Measurements from ENCODE around the gene PPY.
"Not testable (repeated sequence)": the region's sequence is repeated elsewhere in the genome, so short reads cannot be mapped to it uniquely, and the experiment has no call there.

PPY gene, protein sequence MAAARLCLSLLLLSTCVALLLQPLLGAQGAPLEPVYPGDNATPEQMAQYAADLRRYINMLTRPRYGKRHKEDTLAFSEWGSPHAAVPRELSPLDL

DNA sequence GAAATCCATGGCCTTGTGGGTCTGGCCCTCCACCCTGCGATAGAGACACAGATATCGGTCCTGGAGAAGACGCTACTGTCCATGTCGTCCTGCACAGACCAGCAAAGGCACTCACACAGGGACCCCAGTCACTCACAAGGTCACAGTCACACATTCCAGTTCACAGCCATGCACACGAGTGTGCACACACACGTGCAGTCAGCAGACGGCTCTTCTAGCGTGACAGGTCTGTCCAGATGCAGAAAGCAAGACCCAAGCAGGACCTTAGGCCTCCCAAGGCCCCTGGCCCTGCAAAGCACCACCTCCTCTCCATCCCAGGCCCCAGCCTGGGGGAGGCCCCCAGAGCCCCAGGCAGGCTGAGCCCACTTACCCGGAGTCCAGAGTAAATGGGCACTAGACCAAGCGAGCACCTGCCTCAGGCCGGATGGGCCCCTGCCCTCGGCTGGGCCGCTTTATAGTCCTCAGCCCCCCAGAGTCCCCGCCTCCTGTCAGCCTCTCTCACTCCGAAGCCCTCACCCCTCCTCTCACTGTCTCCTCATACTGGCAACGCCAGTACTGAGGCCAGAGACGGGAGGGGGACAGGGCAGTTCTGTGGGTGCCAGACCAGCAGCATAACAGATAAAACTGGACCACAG is at the start of gene PPY:
Gene PPY (minus strand): TSS at position 426 of the 635 bp plus-strand sequence. CDS start 822 bp downstream, outside the sequence.
- no peak for DNase-seq (ENCODE audit: low read depth)

DNA sequence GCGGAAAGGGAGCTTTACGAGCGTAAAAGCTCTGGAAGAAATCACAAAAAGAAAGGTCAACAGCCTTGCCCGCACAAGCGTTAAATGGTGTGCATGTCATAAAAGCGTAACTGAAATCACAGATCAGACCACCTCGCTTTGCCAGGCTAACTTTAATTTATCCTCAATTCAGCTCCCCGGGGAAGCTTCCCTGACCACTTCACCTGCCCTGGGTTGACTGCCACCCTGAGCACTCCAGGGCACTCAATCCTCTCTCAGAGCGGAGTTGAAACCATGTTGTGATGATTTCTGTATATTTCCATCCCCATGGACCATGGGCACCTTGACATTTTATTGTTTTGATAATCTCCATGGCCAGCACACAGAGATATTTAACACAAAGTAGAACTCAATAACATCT is 46.0 kb upstream of the PPY start:
- DNase-seq (ENCODE audit: low read depth), result no peak

DNA sequence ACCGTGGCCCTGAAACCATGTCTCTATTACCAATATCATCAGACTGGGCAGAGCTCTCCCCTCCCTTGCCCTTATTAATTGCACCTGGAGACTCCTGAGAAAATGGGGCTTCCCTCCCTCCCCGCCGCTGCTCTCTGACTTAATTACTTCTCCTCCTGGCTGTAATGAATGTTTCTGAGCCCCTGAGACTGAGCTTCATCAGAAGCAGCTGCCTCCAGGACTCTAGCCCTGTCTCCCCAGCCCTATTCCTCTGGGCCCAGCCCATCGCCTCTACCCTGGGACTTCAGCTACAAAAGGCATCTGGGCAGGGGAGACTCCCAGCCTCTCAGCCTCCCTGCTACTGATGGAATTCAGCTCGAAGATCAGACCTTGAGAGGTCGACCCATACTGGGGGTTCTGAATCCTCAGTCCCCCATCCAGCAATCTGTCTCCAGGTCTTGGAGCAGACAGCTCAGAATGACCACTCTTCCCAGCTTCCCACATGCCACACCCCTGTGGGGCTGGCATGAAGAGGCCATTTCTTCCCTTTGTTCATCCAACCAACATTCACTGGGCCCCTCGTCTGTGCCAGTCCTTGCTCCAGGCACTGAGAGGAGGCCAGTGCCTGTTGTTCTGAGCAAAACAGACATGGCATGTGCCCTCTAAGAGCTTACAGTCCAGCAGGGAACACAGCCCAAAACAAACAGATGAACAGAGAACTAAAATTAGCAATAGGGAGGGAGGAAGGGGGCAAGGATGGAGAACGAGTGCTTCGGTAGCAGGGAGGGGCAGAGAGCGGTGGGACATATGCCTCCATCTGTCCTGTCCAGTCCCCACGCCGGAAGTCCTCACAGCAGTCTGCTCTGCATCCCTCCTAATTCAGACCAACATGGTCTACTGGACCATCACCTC is 45.1 kb upstream of the PPY start:
- DNase-seq (ENCODE audit: low read depth), result no peak

DNA sequence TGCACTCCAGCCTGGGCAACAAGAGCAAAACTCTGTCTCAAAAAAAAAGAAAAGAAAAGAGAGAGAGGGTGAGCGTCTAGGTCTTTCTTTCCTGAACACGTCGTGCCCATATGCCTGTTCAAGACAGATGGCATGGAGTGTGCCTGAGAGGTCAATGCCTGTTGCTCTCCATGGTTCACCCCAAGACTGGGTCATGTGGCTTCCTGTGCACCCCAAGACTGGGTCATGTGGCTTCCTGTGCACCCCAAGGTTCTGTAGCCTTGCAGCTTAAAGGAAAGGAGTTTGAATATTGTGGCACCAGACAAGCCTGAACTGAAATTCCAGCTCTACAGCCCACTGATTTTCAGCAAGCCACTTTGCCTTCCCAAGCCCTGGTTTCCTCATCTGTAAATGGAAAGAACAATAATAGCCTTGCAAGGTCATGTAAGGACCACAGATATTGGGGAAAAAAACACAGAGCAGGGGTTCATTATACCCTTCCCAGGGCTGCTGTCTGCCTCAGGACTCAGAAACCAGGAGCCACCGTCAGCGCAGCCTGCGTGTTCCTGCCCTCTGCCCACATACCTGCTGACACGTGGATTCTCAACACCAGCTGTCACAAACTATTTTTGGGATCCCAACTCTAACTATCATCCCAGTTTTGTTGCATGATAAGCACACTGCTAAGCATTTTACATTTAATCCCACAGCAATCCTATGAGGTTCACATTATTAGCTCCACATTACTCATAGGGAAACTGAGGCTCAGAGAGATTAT is 44.1 kb upstream of the PPY start:
- no peak for DNase-seq (ENCODE audit: low read depth)

DNA sequence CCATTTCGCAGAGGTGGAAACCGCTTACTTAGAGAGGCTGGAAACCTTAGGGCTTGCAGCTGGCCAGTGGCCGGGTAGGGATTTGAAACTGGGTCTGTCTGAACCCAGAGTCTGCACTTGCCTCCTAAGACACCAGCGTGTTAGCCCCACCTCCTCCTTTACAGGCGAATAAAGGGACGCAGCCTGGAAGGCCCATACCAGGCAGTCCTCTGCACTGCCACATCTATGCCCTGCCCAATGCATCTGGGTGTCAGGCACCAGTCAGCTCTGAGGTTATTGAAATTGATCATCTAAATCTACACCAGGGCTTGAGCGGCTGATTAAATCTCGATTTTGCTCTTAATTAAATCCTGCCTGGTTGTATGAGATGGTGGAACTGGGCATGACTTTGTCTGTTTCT is 42.2 kb upstream of the PPY start:
- DNase-seq (ENCODE audit: low read depth), result peak; percentile 31

DNA sequence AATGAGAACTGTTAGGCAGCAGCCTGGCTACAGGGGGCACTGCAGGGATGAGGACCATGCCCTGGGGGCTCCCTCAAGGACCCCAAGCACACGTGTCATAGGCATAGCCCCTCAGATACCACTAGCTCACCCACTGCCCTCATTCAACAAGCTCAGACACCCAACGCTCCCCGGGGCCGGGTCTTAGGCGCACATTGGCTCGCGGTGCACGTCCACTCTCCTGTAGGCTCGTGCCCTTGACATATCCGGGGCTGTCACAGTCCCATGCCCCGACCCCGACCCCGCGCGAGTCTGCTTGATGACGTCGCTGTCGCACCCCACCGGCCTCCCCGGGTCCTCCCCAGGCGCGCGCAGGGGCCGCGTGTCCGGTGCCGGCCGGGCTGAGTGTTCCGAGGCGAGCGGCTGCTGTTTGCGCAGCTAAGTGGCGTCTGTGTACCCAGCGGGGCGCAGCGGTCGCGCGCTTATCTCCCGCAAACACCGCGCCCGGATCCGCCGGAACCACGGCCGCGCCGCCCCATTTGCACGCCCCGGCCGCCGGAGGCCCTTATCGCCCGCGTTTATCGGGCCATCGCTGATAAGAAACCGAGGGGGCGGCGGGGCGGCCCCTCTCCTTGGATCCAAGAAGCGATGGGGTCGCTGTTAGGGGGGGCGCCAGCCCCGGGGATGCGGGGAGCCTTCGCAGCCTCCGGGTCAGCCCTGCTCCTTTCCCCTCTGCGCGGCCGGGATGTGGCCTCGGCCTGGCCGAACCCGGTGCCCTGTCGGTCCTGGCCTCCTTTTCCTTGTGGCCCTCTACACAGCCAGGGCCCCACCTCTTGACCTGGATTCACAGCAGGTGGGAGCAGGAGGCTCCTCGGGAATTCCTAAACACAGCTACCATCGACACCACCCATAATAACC is 41.5 kb upstream of the PPY start:
- DNase-seq (ENCODE audit: low read depth), result peak; percentile 18

DNA sequence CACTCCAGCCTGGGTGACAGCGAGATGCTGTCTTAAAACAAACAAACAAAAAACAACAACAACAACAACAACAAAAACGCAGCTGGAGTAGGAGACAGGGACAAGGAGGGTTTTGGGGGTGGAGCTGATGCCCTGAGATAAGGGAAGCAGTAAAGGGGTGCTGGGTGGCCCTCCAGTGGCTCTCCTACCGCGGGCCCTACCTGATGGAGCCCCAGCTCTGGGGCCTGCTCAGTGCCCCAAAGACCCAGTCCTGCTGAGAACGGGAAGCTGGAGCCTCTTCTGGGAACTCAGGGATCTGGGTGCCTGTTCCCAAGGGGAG is 40.9 kb upstream of the PPY start:
- no peak for DNase-seq (ENCODE audit: low read depth)

DNA sequence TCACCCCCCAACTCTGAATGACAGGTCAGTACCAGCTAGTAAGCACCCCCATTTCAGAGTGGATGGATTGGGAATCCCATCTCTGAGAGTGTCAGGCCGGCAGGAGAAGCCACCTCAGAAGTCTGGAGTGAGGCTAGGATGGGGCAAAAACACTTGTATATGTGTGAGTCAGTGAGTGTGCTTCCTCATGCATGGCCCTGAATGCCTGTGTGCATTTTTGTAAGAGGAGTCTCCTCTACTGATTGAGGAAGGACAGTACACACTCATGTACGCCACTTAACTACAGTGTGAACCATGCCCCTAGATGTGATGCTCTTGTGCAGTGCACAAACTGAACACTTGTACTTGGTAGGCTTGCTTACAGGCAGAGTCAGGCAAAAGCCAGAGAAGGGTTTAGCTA is 39.9 kb upstream of the PPY start:
- DNase-seq (ENCODE audit: low read depth), result no peak

DNA sequence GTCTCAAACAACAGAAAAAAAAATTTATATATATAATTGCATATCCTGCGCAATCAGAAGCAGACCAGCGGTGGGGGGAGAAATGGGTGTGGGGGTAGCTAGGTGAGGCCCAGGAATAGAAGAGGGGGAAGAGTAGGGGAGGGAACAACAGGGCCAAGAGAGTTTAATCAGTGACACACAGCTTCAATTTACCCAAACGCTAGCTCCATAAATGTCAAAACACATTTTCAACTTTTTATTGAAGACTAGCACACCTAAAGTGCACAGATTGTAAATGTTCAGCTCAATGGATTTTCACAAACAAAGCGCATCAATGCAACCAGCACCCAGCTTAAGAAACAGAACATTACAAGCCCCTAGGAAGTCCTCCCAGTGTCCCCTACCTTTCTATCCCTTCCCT is 37.4 kb upstream of the PPY start:
- DNase-seq (ENCODE audit: low read depth), result no peak

DNA sequence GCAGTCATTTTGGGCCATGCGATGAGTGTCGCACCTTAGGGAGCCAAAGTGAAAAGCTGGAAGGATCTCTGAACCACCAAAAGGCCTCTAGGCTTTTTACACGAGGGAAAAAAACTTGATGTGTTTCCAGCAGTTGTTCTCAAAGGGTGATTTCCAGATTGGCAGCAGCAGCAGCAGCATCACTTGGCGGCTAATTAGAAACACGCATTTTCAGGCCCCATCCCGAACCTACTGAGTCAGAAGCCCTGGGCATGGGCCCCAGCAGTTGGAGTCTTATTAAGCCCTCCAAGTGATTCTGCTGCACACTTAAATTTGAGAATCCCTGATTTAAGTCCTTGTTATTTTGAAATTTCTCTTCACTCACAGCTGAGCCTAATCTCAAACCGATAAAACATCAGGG is 36.7 kb upstream of the PPY start:
- DNase-seq (ENCODE audit: low read depth), result peak; percentile 18

DNA sequence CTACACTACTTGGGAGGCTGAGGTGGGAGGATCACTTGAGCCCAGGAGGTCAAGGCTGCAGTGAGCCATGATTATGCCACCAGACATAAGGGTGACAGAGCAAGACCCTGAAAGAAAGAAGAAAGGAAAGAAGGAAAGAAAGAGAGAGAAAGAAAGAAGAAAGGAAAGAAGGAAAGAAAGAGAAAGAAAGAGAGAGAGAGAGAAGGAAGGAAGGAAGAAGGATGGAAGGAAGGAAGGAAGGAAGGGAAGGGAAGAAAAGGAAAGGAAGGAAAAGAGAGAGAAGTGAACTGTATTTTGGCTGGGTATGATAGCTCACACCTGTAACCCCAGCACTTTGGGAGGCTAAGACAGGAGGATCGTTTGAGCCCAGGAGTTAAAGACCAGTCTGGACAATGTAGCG is 35.8 kb upstream of the PPY start:
- no peak for DNase-seq (ENCODE audit: low read depth)

DNA sequence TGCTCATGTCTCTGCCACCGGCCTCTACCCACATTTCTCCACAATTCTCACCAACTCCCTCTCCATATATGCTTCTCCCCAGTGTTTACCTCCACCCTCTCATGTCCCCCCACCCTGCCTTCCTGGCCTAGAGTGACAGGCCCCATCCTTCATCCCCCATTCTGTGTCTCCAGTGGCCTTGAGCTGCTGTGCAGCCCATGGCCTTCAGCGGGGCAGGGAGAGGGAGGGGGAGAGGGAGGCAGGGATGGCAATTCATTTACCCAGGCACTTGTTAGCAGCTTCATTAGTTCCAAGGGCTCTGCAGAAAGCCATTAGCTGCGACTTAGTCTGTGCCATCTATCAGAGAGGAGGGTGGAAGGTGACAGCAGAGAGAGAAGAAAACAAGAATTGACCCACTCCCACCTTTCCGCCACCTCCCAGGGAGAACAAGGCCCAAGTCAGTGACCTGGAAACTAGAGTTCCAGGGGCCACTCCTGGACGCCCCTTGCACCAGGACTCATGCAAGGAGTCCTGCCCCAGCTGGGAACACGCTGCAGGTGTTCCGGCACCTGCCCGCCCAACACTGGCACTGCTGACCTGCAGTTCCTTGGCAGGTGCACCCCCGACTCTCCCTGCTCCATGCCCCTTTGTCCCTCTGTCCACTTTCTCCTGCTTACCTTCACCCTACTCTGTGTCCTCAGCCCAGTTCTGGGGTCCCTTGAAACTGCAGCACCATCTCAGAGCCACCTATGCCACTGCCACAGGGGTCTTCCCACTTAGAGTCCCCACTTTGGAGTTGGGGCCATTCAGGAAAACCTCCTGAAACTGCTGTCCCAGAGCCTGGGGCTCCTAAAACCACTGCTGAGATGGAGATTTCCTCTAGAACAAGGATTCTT is 34.9 kb upstream of the PPY start:
- no peak for DNase-seq (ENCODE audit: low read depth)

DNA sequence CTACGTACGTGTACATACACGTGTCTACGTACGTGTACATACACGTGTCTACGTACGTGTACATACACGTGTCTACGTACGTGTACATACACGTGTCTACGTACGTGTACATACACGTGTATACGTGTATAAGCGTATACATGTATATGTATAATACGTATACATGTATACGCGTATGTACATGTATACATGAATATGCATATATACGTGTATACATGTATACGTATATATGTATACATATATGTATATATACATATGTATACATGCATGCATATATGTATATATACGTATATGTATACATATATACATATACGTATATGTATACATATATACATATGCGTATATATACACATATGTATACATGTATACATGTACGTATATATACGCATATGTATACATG is 33.6 kb upstream of the PPY start:
- no peak for DNase-seq (ENCODE audit: low read depth)

DNA sequence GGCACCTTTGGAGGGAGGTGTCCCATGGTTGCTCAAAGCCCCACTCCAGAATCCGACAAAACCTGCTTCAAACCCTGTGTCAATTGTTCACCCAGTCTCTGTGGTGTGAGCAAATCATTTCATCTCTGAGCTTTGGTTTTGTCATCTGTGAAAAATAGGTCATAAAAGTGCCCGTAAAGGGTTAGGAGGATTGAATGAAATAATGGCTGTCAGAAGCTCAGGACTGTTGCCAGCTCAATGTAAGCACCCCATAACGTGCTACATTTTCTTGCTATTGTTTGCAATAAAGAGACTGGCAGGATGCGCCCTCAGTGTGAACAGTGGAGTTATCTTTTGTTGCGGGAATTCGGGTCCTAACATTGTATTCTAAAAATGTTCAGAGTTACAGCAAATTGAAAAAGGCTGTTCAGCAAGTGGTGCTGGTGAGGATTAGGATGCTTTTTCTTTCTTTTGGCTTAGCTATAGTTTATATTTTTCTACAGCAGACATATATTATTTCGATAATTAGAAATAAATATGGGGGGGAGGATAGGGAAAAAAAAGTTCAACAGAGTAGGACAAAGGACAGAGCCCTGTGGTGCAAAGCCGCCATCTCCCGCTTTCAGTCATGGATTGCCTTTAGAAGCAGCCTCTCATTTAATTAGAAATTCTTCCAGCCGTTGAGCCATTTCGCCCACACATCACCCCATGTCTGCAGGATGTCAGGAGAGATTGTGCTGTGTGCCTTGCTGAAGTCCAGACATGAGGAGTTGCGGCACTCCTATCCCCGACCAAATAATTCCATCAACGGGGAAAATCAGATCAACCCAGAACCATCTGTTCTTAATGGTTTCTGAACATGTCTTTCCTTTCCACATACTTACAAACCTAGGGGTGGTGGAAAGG is 32.3 kb upstream of the PPY start:
- DNase-seq (ENCODE audit: low read depth), result no peak

DNA sequence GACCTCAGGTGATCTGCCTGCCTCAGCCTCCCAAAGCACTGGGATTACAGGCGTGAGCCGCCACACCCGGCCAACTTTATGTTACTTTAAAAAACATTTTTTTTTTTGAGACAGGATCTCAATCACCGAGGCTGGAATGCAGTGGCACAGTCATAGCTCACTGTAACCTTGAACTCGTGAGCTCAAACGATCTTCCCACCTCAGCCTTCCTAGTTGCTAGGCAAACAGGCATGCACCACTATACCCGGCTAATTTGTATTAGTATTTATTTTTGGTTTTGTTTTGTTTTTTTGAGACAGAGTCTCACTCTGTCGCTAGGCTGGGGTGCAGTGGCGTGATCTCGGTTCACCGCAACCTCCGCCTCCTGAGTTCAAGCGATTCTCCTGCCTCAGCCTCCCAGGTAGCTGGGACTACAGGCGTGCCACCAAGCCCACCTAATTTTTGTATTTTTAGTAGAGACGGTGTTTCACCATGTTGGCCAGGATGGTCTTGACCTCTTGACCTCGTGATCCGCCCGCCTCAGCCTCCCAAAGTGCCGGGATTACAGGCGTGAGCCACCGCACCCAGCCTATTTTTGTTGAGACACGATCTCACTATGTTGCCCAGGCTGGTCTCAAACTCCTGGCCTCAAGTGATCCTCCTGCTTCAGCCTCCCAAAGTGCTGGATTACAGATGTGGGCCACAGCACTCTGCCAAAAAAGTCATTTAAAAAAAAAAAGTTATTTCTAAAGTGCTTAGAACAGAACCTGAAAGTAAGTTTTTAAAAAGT is 30.4 kb upstream of the PPY start:
- DNase-seq (ENCODE audit: low read depth), result not testable (repeated sequence)

DNA sequence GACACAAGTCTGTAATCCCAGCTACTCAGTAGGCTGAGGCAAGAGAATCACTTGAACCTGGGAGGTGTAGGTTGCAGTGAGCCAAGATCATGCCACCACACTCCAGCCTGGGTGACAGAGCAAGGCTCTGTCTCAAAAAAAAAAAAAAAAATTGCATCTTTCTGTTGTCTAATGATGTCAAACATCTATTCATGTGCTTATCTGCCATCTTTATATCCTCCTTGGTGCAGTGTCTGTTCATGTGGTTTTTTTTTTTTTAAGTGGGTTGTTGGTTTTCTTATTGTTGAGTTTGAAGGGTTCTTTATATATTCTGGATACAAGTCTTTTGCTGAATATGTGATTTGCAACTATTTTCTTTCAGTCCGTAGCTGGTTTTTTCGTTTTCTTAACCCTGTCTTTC is 29.2 kb upstream of the PPY start:
- DNase-seq (ENCODE audit: low read depth), result not testable (repeated sequence)

DNA sequence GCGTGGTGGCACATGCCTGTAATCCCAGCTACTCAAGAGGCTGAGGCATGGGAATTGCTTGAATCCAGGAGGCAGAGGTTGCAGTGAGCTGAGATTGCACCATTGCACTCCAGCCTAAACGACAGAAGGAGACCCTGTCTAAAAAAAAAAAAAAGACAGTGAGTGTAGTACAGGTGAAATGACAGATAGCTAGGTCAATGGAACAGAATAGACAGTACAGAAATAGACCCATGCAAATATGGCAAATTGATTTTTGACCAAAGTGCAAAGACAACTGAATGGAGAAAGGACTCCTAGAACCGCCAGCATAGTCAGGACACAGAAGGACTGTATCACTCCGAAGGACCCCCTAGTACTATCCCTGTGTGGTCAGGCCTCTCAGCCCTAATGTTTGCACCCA is 28.1 kb upstream of the PPY start:
- DNase-seq (ENCODE audit: low read depth), result no peak

DNA sequence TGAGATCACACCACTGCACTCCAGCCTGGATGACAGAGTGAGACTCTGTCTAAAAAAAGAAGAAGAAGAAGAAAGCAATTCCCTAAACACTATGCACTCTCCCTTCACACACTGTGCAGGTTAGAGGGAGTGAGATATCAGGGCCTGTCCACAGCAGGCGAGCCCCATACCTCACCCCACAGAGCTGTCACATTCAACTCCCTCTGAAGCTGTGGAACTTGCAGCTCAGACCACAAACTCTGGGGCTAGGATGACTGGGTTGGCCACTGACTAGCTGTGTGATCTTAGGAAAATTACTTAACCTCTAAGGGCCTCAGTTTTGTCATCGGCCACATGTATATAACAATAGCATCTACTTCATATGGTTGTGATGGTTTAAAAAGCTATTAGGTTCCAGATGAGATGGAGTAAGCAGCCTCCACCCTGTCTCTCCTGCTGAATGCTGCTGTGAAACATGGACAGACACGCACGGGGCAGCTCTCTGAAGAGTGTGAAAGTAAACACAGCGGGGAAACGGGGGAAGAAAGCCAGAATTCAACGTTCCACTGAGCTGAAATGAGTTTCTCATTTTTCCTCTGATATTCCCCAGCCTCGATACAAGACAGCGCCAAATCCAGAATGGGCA is 25.1 kb upstream of the PPY start:
- DNase-seq (ENCODE audit: low read depth), result peak; percentile 27

DNA sequence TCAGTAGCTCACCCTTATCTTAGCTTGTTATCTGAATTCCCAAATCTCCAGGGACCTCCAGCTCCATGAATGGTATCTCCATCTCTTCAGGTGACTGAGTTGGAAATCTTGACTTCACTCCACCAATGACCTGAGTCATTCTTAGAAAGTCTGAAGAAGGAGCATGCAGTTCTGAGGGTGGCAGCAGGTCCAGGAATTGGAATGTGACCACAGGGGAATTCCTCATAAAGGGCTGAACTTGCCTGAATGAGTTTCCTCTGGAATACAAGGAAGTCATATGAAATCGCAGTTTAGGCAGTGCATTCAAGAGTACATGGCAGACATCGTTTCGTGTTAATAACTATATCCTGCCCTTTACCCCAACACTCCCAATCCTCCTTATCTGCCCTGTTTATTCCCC is 24.0 kb upstream of the PPY start:
- DNase-seq (ENCODE audit: low read depth), result peak; percentile 44
